Measurements from ENCODE around the gene WNK4. TPM values are rescaled to one million over a fixed set of nuclear protein-coding genes. Genes with fewer than 3 reads are reported as not detected.

WNK4 gene
- polyA plus RNA-seq, 3 donors = not detected

GRCh38 chr17:42774066-42774745, 6.2 kb upstream of the WNK4 start:
- Mint-ChIP-seq H3K27ac (peak overlapping the region in 4 of 7 donors; percentile 94 to 97 (median 96)), H3K4me3 (peak overlapping the region; percentile 100), H3K27me3 (ENCODE audit: low read depth in 3 of 3) (peaks cover under 1 to 7% (median 3%) of the 10 kb centered on the region in 3 donors), H3K36me3 (peaks cover 39 to 45% of the 10 kb centered on the region in 2 donors), H3K9me3 (peaks cover 0 to 3% (median 0%) of the 10 kb centered on the region in 7 donors), H3K4me1 (peaks cover 17% of the 10 kb centered on the region)
- Histone ChIP-seq H3K27me3 (ENCODE audit: control insufficient read depth in 2 of 2, insufficient read depth in 2 of 2, low read length in 2 of 2) (no peaks in the 10 kb centered on the region), H2AFZ (ENCODE audit: insufficient read depth, low read depth, low read length, poor library complexity, severe bottlenecking) (peak overlapping the region; percentile 90), H4K20me1 (ENCODE audit: insufficient read depth, low read length) (no peaks in the 10 kb centered on the region), H3K4me2 (replicated peaks; ENCODE audit: extremely low read depth, low read length, poor library complexity, severe bottlenecking) (peak overlapping the region; percentile 86), H3K27ac (ENCODE audit: low read depth in 1 of 2, low read length in 2 of 2) (peak overlapping the region; percentile 69 to 90), H3K79me2 (ENCODE audit: insufficient read depth, low read length) (peaks cover 9% of the 10 kb centered on the region), H3K9ac (ENCODE audit: insufficient read depth, low read length, poor library complexity, severe bottlenecking) (peak overlapping the region; percentile 87), H3K36me3 (replicated peaks in 1 of 2; ENCODE audit: control insufficient read depth in 1 of 2, insufficient read depth in 2 of 2, low read length in 2 of 2) (peaks cover 35 to 42% of the 10 kb centered on the region in 2 donors), H3K4me1 (ENCODE audit: control insufficient read depth in 1 of 2, insufficient read depth in 2 of 2, low read length in 2 of 2) (peaks cover 11 to 13% of the 10 kb centered on the region in 2 donors), H3K9me3 (replicated peaks in 1 of 2; ENCODE audit: control insufficient read depth in 1 of 2, insufficient read depth in 1 of 2, low read length in 2 of 2) (no peaks in the 10 kb centered on the region), H3K4me3 (replicated peaks in 1 of 3; ENCODE audit: low read depth in 2 of 3, low read length in 3 of 3) (peak overlapping the region; percentile 89 to 94 (median 94))
- TF ChIP-seq, protein P1, sequence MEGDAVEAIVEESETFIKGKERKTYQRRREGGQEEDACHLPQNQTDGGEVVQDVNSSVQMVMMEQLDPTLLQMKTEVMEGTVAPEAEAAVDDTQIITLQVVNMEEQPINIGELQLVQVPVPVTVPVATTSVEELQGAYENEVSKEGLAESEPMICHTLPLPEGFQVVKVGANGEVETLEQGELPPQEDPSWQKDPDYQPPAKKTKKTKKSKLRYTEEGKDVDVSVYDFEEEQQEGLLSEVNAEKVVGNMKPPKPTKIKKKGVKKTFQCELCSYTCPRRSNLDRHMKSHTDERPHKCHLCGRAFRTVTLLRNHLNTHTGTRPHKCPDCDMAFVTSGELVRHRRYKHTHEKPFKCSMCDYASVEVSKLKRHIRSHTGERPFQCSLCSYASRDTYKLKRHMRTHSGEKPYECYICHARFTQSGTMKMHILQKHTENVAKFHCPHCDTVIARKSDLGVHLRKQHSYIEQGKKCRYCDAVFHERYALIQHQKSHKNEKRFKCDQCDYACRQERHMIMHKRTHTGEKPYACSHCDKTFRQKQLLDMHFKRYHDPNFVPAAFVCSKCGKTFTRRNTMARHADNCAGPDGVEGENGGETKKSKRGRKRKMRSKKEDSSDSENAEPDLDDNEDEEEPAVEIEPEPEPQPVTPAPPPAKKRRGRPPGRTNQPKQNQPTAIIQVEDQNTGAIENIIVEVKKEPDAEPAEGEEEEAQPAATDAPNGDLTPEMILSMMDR (IDR thresholded peaks at IDR 0.05) = no peak
- no peak for DNase-seq
- intact Hi-C loops (cut with micrococcal nuclease) = loop anchor here in 1 of 2 donors (5.0 kb wide), 1 partner anchor 48 kb away; the partner anchor contains the start of gene BECN1
- WGBS (ENCODE audit: insufficient coverage) = 100% methylated on average over 1 of the region's 3 CpGs

DNA sequence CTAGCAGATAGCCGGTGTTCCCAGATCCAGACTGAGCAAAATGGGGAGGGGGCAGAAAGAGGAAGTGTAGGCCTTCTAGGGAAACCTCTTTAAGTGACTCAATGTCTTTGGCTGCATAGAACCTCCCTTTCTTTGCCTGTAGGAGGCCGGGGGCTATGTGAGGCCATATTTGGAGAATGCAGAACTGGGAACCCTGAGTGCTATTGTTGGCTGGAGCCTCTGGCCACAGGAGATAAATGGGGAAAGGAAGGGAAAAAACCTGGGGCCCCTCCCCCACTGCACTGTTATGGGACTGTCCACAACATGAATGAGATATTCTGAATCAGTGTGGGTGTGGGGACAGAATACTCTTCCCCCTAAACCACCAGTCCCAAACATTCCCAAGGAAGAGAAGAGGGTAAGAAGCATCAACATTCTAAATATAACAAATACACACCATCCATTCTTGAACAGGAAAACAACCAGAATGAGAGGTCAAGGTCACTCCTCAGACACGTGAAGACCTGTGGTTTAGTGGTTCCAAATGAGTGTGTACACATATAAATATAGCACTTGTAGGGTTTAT, 4.8 kb upstream of the WNK4 start:
- DNase-seq = peak in 1 of 3 donors; percentile 50
- no peak overlapping the region for H3K4me3 Mint-ChIP-seq

More for the DNA sequence above, 4.8 kb upstream of the WNK4 start:
- Histone ChIP-seq H3K27ac (ENCODE audit: low read depth in 1 of 2, low read length in 2 of 2) (no peak overlapping the region), H2AFZ (ENCODE audit: insufficient read depth, low read depth, low read length, poor library complexity, severe bottlenecking) (no peak overlapping the region), H3K79me2 (ENCODE audit: insufficient read depth, low read length) (peaks cover 9% of the 10 kb centered on the region), H3K9me3 (replicated peaks in 1 of 2; ENCODE audit: control insufficient read depth in 1 of 2, insufficient read depth in 1 of 2, low read length in 2 of 2) (no peaks in the 10 kb centered on the region), H3K4me3 (replicated peaks in 1 of 3; ENCODE audit: low read depth in 2 of 3, low read length in 3 of 3) (no peak overlapping the region), H3K36me3 (replicated peaks in 1 of 2; ENCODE audit: control insufficient read depth in 1 of 2, insufficient read depth in 2 of 2, low read length in 2 of 2) (peaks cover 40 to 48% of the 10 kb centered on the region in 2 donors), H4K20me1 (ENCODE audit: insufficient read depth, low read length) (no peaks in the 10 kb centered on the region), H3K9ac (ENCODE audit: insufficient read depth, low read length, poor library complexity, severe bottlenecking) (no peak overlapping the region), H3K4me2 (replicated peaks; ENCODE audit: extremely low read depth, low read length, poor library complexity, severe bottlenecking) (no peak overlapping the region), H3K27me3 (ENCODE audit: control insufficient read depth in 2 of 2, insufficient read depth in 2 of 2, low read length in 2 of 2) (peaks cover under 1 to 11% of the 10 kb centered on the region in 2 donors), H3K4me1 (ENCODE audit: control insufficient read depth in 1 of 2, insufficient read depth in 2 of 2, low read length in 2 of 2) (peaks cover 11 to 13% of the 10 kb centered on the region in 2 donors)
- 90% methylated on average over 2 of the region's 3 CpGs for WGBS (ENCODE audit: insufficient coverage)
- Mint-ChIP-seq H3K27me3 (ENCODE audit: low read depth in 3 of 3) (peaks cover 11 to 19% (median 13%) of the 10 kb centered on the region in 3 donors), H3K9me3 (peaks cover 0 to 3% (median 0%) of the 10 kb centered on the region in 7 donors), H3K27ac (no peak overlapping the region), H3K36me3 (peaks cover 47 to 55% of the 10 kb centered on the region in 2 donors), H3K4me1 (peaks cover 22% of the 10 kb centered on the region)
- intact Hi-C loops (cut with micrococcal nuclease) = no loop called here
- TF ChIP-seq, protein P1 (IDR thresholded peaks at IDR 0.05) = no peak

Measured in CD14-positive monocyte (primary cell).